SK-N-SH (cell line): Measurements from ENCODE around the gene HSPB7.

Experiments
- CTCF ChIP-seq: fragments of 200-600 bp; sonication (generic); IDR thresholded peaks from 2 replicates; pipeline ENCODE4 v1.6.1; 2017; ENCODE audit warnings: antibody characterized with exemption, mild to moderate bottlenecking, moderate library complexity
- FOXM1 ChIP-seq: IDR thresholded peaks from 2 replicates; pipeline ENCODE4 v1.4.0; 2012; ENCODE audit warnings: low read depth, mild to moderate bottlenecking

- TF ChIP-seq CTCF (no peak), FOXM1 (no peak)
Measured at GRCh38 chr1:15966956-15967344, 50.9 kb downstream of the HSPB7 start.
